Endothelial cell of umbilical vein (primary cell): Measurements from ENCODE around the gene NAE1. TPM values are rescaled to one million over a fixed set of nuclear protein-coding genes. Genes with fewer than 3 reads are reported as not detected.

Source experiments
- BruUV-seq: library from RNA; stranded (reverse); fragments of 400-500 nt; replicated peaks from 2 replicates; lab custom pipeline; 2021; lab: Mats Ljungman, UMichigan
- CTCF ChIA-PET: fragments of 300-600, 350-600 bp; sonication (Branson Sonifier 250); formaldehyde crosslinking; loops from one replicate; lab custom pipeline; 2021; ENCODE audit warnings: antibody characterized with exemption, inconsistent platforms; lab: Charles Lee
- POLR2A ChIA-PET: fragments of 300-600, 350-600 bp; sonication (Branson Sonifier 250); formaldehyde crosslinking; loops from one replicate; lab custom pipeline; 2021; ENCODE audit warnings: antibody characterized with exemption, inconsistent platforms; lab: Charles Lee
- DNase-seq: peaks from one replicate; pipeline ENCODE4 v3.0.0-alpha.2; 2011; ENCODE audit warnings: low read depth, low spot score
- FAIRE-seq: peaks from 2 replicates; lab custom pipeline; 2011; peaks lifted over from hg19 to GRCh38; lab: Jason Lieb, UNC
- H2AFZ ChIP-seq: 2 replicates; pipeline ENCODE4 v1.6.0; 2012; ENCODE audit warnings: low read depth, low read length, control low read depth, inconsistent platforms
- H3K27ac ChIP-seq: 2 replicates; pipeline ENCODE4 v1.5.1; 2011; ENCODE audit warnings: low read depth, mild to moderate bottlenecking, control low read depth, low read length, moderate library complexity; ENCODE audit not compliant: insufficient read depth
- H3K27me3 ChIP-seq, 2 experiments: 2 replicates each; pipeline versions ENCODE4 v1.6.0 to v1.6.1; 2011; ENCODE audit warnings: low read length in 2 of 2, mixed read lengths in 1 of 2; ENCODE audit not compliant: control insufficient read depth in 2 of 2, insufficient read depth in 2 of 2
- H3K36me3 ChIP-seq, 2 experiments: 2 replicates in 1 of 2; 3 replicates in 1 of 2; pipeline ENCODE4 v1.5.1; 2011; ENCODE audit warnings: low read length in 2 of 2, mild to moderate bottlenecking in 1 of 2, moderate library complexity in 1 of 2; ENCODE audit not compliant: control insufficient read depth in 2 of 2, insufficient read depth in 2 of 2; ENCODE audit errors: extremely low read depth in 1 of 2
- H3K4me1 ChIP-seq: 3 replicates; pipeline ENCODE4 v1.5.1; 2011; ENCODE audit warnings: mild to moderate bottlenecking, low read length; ENCODE audit not compliant: control insufficient read depth, insufficient read depth; ENCODE audit errors: extremely low read depth
- H3K4me2 ChIP-seq: 2 replicates; pipeline ENCODE4 v1.6.1; 2011; ENCODE audit warnings: low read length, control low read depth, mixed read lengths; ENCODE audit not compliant: insufficient read depth
- H3K4me3 ChIP-seq, 3 experiments: fragments of 200-600 bp in 1 of 3; sonication (generic), shearing (Covaris generic) in 1 of 3; replicated peaks in 1 of 3; 2 replicates each; pipeline ENCODE4 v1.5.1; 2011 to 2016; ENCODE audit warnings: control low read depth in 3 of 3, low read length in 3 of 3, mild to moderate bottlenecking in 2 of 3, inconsistent platforms in 1 of 3, low read depth in 1 of 3, moderate library complexity in 1 of 3; ENCODE audit not compliant: insufficient read depth in 1 of 3
- H3K79me2 ChIP-seq: 2 replicates; pipeline ENCODE4 v1.6.0; 2012; ENCODE audit warnings: low read length, inconsistent platforms; ENCODE audit not compliant: control insufficient read depth, insufficient read depth
- H3K9ac ChIP-seq: replicated peaks from 2 replicates; pipeline ENCODE3; 2011; ENCODE audit warnings: low read length, control low read depth; ENCODE audit not compliant: insufficient read depth; ENCODE audit errors: extremely low read depth
- H3K9me1 ChIP-seq: replicated peaks from 3 replicates; pipeline ENCODE4 v1.6.0; 2011; ENCODE audit warnings: mild to moderate bottlenecking, low read length; ENCODE audit not compliant: control insufficient read depth, insufficient read depth; ENCODE audit errors: extremely low read depth
- H3K9me3 ChIP-seq: replicated peaks from 2 replicates; pipeline ENCODE4 v1.5.1; 2012; ENCODE audit warnings: low read length, inconsistent platforms; ENCODE audit not compliant: control insufficient read depth, insufficient read depth
- H4K20me1 ChIP-seq: replicated peaks from 2 replicates; pipeline ENCODE3; 2011; ENCODE audit warnings: mild to moderate bottlenecking, low read length; ENCODE audit not compliant: control insufficient read depth, insufficient read depth; ENCODE audit errors: extremely low read depth
- EZH2 ChIP-seq: IDR thresholded peaks from 2 replicates; pipeline ENCODE4 v1.6.1; 2012; ENCODE audit warnings: borderline replicate concordance, low read depth, mild to moderate bottlenecking, moderate library complexity, low read length, inconsistent platforms; ENCODE audit not compliant: severe bottlenecking
- FOS ChIP-seq: IDR thresholded peaks from 2 replicates; pipeline ENCODE4 v1.6.1; 2011; ENCODE audit warnings: mild to moderate bottlenecking, low read length, moderate library complexity, borderline replicate concordance; ENCODE audit not compliant: insufficient read depth
- GATA2 ChIP-seq: IDR thresholded peaks from 2 replicates; pipeline ENCODE4 v1.7.0; 2011; ENCODE audit warnings: low read depth, mild to moderate bottlenecking, moderate library complexity, mixed read lengths, low read length; ENCODE audit not compliant: insufficient read length, insufficient read depth
- JUN ChIP-seq: IDR thresholded peaks from 2 replicates; pipeline ENCODE4 v1.6.1; 2011; ENCODE audit warnings: borderline replicate concordance, low read depth; ENCODE audit not compliant: insufficient read length, insufficient read depth
- MYC ChIP-seq: IDR thresholded peaks from one replicate; pipeline ENCODE4 v1.6.1; 2011; ENCODE audit warnings: mild to moderate bottlenecking, low read depth, low read length
- POLR2A ChIP-seq: IDR thresholded peaks from 2 replicates; pipeline ENCODE4 v1.6.1; 2012; ENCODE audit warnings: low read depth, mild to moderate bottlenecking, control low read depth, low read length
- POLR2AphosphoS5 ChIP-seq: IDR thresholded peaks from 2 replicates; pipeline ENCODE4 v1.6.1; 2012; ENCODE audit warnings: low read depth, mild to moderate bottlenecking, control low read depth, low read length, moderate library complexity; ENCODE audit not compliant: insufficient read depth
- dilution Hi-C: fragments of 300-500 bp; cut with MboI; formaldehyde crosslinking; loops from one replicate; pipeline ENCODE4 v1.15.0; 2019; ENCODE audit warnings: low sequenced_read_pairs; ENCODE audit not compliant: extremely low pct_ligation_motif_present
- intact Hi-C: fragments of 100-400 bp; cut with micrococcal nuclease; formaldehyde crosslinking; loops from one replicate; pipeline ENCODE4 v1.10.0; 2022
- polyA plus RNA-seq, 4 experiments: library from polyadenylated mRNA; depleted of rRNA in 3 of 4; stranded (reverse) in 3 of 4; unstranded in 1 of 4; fragments of >200 nt; gene quantifications; 2 replicates each; pipeline versions ENCODE4 v1.2.1 to v1.2.3, GENCODE V29; 2011 to 2012; ENCODE audit warnings: missing spikeins in 1 of 4
- total RNA-seq: library from RNA; stranded (reverse); gene quantifications from 2 replicates; pipeline ENCODE4 v1.2.3, GENCODE V29; 2021
- TF ChIP-seq, protein P1 (sequence below): IDR thresholded peaks from 2 replicates; pipeline ENCODE4 v1.6.1; 2011; ENCODE audit not compliant: insufficient read depth, insufficient read length
- TF ChIP-seq, protein P2 (sequence below), 2 donors: IDR thresholded peaks; 1 replicate in 1 of 2; 2 replicates in 1 of 2; pipeline ENCODE4 v1.5.1; 2011; ENCODE audit warnings: low read length in 2 of 2, mild to moderate bottlenecking in 2 of 2, moderate library complexity in 2 of 2, control low read depth in 1 of 2, inconsistent platforms in 1 of 2, low read depth in 1 of 2; ENCODE audit not compliant: insufficient read depth in 1 of 2; ENCODE audit errors: extremely low read depth in 1 of 2

The NAE1 gene
- total and polyA plus RNA-seq, 2 donors (not counting 3 experiments of a cell fraction or from before 2014, with no cell fraction given) = 23.6 to 64.3 TPM

DNA sequence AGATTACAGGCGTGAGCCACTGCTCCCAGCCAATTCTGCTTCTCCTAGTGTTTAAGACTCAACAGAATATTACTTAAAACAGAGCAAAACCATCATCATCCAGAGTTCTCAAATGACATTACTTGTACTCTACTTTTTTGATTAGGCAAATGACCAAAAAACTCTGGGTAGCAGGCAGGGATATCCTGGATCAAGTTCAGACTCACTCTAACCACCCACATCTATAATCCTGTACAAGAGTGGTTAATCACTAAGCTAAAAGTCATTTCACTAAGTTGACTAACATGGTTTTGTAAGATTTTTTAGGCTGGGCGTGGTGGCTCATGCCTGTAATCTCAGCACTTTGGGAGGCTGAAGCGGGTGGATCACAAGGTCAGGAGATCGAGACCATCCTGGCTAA is 6.8 kb downstream of the NAE1 start:
- DNase-seq (no peak), FAIRE-seq (no peak)
- ChIA-PET CTCF (interaction anchor here (0.9 to 2.7 kb wide), 3 partner anchors 44 to 161 kb away, joined by 3 to 18 read pairs (median 4); no protein-coding TSS in a partner anchor), POLR2A (no interaction called here)
- Histone ChIP-seq H3K9ac (no peak overlapping the region), H3K4me1 (no peaks in the 10 kb centered on the region), H3K4me2 (no peak overlapping the region), H3K27ac (no peak overlapping the region), H2AFZ (no peak overlapping the region), H3K4me3 (no peak overlapping the region), H4K20me1 (no peaks in the 10 kb centered on the region), H3K79me2 (peaks cover 15% of the 10 kb centered on the region), H3K27me3 (no peaks in the 10 kb centered on the region), H3K36me3 (peaks cover 15 to 16% of the 10 kb centered on the region in 2 experiments), H3K9me1 (no peaks in the 10 kb centered on the region), H3K9me3 (no peaks in the 10 kb centered on the region)
- dilution Hi-C loops (no loop called here), intact Hi-C loops (no loop called here)
- TF ChIP-seq POLR2A = no peak
- no TSS peak for BruUV-seq

DNA sequence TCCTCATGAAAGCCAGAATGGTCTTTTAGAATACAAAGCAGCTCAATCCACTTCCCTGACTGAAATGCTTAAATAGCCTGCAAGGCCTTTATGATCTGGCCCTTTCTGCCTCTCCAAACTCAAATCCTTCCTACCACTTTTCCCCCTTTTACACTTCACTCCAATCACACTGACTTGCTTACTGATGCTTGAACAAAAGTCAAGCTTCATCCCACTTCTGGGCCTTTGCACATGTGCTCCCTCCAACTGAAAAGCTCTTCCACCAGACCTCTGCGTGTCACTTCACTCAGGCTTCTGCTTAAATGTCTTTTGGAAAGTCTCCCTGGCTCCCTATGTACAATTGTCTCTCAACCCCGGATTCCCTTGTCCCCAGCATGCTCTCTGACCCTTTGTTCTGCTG is 16.0 kb downstream of the NAE1 start:
- H3K4me3 ChIP-seq = no peak overlapping the region
- FAIRE-seq (no peak), DNase-seq (no peak)
- dilution Hi-C loops (no loop called here), intact Hi-C loops (no loop called here)
- TF ChIP-seq EZH2 = no peak
- TF ChIP-seq, protein P1, sequence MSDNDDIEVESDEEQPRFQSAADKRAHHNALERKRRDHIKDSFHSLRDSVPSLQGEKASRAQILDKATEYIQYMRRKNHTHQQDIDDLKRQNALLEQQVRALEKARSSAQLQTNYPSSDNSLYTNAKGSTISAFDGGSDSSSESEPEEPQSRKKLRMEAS = no peak
- no peak for TF ChIP-seq JUN
- no peak for TF ChIP-seq FOS
- no peak for TF ChIP-seq POLR2AphosphoS5
- TF ChIP-seq, protein P2, sequence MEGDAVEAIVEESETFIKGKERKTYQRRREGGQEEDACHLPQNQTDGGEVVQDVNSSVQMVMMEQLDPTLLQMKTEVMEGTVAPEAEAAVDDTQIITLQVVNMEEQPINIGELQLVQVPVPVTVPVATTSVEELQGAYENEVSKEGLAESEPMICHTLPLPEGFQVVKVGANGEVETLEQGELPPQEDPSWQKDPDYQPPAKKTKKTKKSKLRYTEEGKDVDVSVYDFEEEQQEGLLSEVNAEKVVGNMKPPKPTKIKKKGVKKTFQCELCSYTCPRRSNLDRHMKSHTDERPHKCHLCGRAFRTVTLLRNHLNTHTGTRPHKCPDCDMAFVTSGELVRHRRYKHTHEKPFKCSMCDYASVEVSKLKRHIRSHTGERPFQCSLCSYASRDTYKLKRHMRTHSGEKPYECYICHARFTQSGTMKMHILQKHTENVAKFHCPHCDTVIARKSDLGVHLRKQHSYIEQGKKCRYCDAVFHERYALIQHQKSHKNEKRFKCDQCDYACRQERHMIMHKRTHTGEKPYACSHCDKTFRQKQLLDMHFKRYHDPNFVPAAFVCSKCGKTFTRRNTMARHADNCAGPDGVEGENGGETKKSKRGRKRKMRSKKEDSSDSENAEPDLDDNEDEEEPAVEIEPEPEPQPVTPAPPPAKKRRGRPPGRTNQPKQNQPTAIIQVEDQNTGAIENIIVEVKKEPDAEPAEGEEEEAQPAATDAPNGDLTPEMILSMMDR (IDR thresholded peaks at IDR 0.05; ENCODE audit: extremely low read depth in 1 of 2, insufficient read depth in 1 of 2, low read depth in 1 of 2, low read length in 2 of 2) = no peak
- TF ChIP-seq MYC = no peak
- TF ChIP-seq GATA2 = no peak
- no peak for TF ChIP-seq POLR2A
- H3K9ac ChIP-seq = no peak overlapping the region
- no peaks in the 10 kb centered on the region for H3K79me2 ChIP-seq
- H3K4me2 ChIP-seq = no peak overlapping the region
- no TSS peak for BruUV-seq
- H2AFZ ChIP-seq = no peak overlapping the region
- CTCF ChIA-PET = interaction anchor here (0.6 to 1.9 kb wide), 5 partner anchors 16 to 73 kb away, joined by 3 to 11 read pairs (median 3); partner anchors contain the start of genes DYNC1LI2 and NAE1
- H3K9me1 ChIP-seq = no peaks in the 10 kb centered on the region
- peaks cover 7 to 23% of the 10 kb centered on the region in 2 experiments for H3K36me3 ChIP-seq
- no peaks in the 10 kb centered on the region for H4K20me1 ChIP-seq
- no peak overlapping the region for H3K27ac ChIP-seq
- POLR2A ChIA-PET = interaction anchor here (0.7 kb wide), 1 partner anchor 591 kb away, joined by 6 read pairs; no protein-coding TSS in a partner anchor
- no peaks in the 10 kb centered on the region for H3K4me1 ChIP-seq
- H3K9me3 ChIP-seq = no peaks in the 10 kb centered on the region
- H3K27me3 ChIP-seq = no peaks in the 10 kb centered on the region
